OCI-LY3 (cell line): ENCODE measurements around the gene PIGT.

ENCODE experiments used
- EZH2phosphoT487 ChIP-seq: fragments of 200-600 bp; shearing (Covaris generic); IDR thresholded peaks from 2 replicates; pipeline ENCODE4 v1.6.1; 2018; ENCODE audit warnings: antibody characterized with exemption, mixed run types, low read depth
- TF ChIP-seq, protein P1 (sequence below): fragments of 200-600, 300-600 bp; sonication (generic); IDR thresholded peaks from 2 replicates; pipeline ENCODE4 v1.5.1; 2014; ENCODE audit warnings: antibody characterized with exemption, low read length, low read depth

DNA sequence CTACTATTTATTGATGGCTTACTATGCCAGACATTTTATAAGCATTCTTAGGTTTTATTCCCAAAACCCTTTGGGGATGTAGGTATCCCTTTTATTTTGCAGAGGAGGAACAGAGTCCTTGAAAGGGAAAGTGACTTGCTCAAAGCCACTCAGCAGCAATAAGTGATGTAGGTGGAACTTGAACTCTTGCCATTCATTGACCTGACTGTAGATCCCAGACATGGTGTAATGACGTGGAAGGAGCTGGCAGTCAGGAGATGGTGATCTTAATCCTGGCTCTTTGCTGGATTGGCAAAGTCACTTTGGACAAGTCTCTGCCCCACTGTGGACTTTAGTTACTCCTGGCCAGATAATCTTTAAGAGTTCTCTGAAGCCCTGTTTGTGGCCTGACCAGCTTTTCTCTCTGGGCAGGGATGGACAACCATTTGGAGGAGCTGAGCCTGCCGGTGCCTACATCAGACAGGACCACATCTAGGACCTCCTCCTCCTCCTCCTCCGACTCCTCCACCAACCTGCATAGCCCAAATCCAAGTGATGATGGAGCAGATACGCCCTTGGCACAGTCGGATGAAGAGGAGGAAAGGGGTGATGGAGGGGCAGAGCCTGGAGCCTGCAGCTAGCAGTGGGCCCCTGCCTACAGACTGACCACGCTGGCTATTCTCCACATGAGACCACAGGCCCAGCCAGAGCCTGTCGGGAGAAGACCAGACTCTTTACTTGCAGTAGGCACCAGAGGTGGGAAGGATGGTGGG, 6.2 kb upstream of the PIGT start:
- TF ChIP-seq, protein P1, sequence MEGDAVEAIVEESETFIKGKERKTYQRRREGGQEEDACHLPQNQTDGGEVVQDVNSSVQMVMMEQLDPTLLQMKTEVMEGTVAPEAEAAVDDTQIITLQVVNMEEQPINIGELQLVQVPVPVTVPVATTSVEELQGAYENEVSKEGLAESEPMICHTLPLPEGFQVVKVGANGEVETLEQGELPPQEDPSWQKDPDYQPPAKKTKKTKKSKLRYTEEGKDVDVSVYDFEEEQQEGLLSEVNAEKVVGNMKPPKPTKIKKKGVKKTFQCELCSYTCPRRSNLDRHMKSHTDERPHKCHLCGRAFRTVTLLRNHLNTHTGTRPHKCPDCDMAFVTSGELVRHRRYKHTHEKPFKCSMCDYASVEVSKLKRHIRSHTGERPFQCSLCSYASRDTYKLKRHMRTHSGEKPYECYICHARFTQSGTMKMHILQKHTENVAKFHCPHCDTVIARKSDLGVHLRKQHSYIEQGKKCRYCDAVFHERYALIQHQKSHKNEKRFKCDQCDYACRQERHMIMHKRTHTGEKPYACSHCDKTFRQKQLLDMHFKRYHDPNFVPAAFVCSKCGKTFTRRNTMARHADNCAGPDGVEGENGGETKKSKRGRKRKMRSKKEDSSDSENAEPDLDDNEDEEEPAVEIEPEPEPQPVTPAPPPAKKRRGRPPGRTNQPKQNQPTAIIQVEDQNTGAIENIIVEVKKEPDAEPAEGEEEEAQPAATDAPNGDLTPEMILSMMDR, result no peak
- no peak for TF ChIP-seq EZH2phosphoT487
